HepG2 (cell line): ENCODE data around the gene THSD8. TPM values are rescaled to one million over a fixed set of nuclear protein-coding genes. Genes with fewer than 3 reads are reported as not detected.
A peak's percentile ranks its signal among the peaks of the same experiment; 100 is the strongest.

Experiments used
- AGO1 ChIP-seq: fragments of 200-400 bp; formaldehyde crosslinking; IDR thresholded peaks from 2 replicates; pipeline ENCODE4 v1.6.1; 2017; ENCODE audit warnings: mild to moderate bottlenecking, low read depth, low read length, moderate library complexity; ENCODE audit not compliant: poor library complexity, severe bottlenecking
- ATM ChIP-seq: fragments of 450-650 bp; IDR thresholded peaks from 2 replicates; pipeline ENCODE4 v1.7.1; 2017; ENCODE audit warnings: mild to moderate bottlenecking, borderline replicate concordance
- FOXK2 ChIP-seq: fragments of 450-650 bp; IDR thresholded peaks from 2 replicates; pipeline ENCODE4 v1.6.1; 2016
- FOXP4 ChIP-seq: sonication (generic); formaldehyde crosslinking; IDR thresholded peaks from 2 replicates; pipeline ENCODE4 v1.4.0; 2020; ENCODE audit warnings: missing genetic modification reagents
- KAT2B ChIP-seq: fragments of 150-350 bp; IDR thresholded peaks from 2 replicates; pipeline ENCODE4 v1.6.1; 2014; ENCODE audit warnings: low read depth, low read length, borderline replicate concordance
- KDM2A ChIP-seq: sonication (generic); formaldehyde crosslinking; IDR thresholded peaks from 2 replicates; pipeline ENCODE4 v1.4.0; 2020; ENCODE audit warnings: low read depth, missing genetic modification reagents, borderline replicate concordance
- KIAA2018 ChIP-seq: sonication (generic); formaldehyde crosslinking; IDR thresholded peaks from 2 replicates; pipeline ENCODE4 v1.5.0; 2020; ENCODE audit warnings: mild to moderate bottlenecking, missing genetic modification reagents, borderline replicate concordance
- MATR3 ChIP-seq: sonication (generic); formaldehyde crosslinking; IDR thresholded peaks from 2 replicates; pipeline ENCODE4 v1.4.0; 2020; ENCODE audit warnings: missing genetic modification reagents
- NFYB ChIP-seq: sonication (generic); formaldehyde crosslinking; IDR thresholded peaks from 2 replicates; pipeline ENCODE4 v1.4.0; 2020; ENCODE audit warnings: missing genetic modification reagents
- NKX3-1 ChIP-seq: sonication (generic); formaldehyde crosslinking; IDR thresholded peaks from 2 replicates; pipeline ENCODE4 v1.5.0; 2020; ENCODE audit warnings: missing genetic modification reagents
- PRPF4 ChIP-seq: fragments of 200-400 bp; formaldehyde crosslinking; IDR thresholded peaks from 2 replicates; pipeline ENCODE4 v1.6.1; 2016; ENCODE audit warnings: low read length, low read depth; ENCODE audit not compliant: poor library complexity, severe bottlenecking
- ZFY ChIP-seq: sonication (generic); formaldehyde crosslinking; IDR thresholded peaks from 2 replicates; pipeline ENCODE4 v1.4.0; 2020; ENCODE audit warnings: missing genetic modification reagents
- ZKSCAN1 ChIP-seq: fragments of 150-350 bp; IDR thresholded peaks from 2 replicates; pipeline ENCODE4 v1.6.1; 2014; ENCODE audit warnings: low read length
- ZKSCAN5 ChIP-seq: sonication (generic); formaldehyde crosslinking; IDR thresholded peaks from 2 replicates; pipeline ENCODE4 v1.5.1; 2020; ENCODE audit warnings: mild to moderate bottlenecking, missing genetic modification reagents
- ZNF3 ChIP-seq: IDR thresholded peaks from 2 replicates; pipeline ENCODE4 v1.7.0; 2017; ENCODE audit warnings: inconsistent platforms
- ZNF317 ChIP-seq: sonication (generic); formaldehyde crosslinking; IDR thresholded peaks from 2 replicates; pipeline ENCODE4 v1.5.0; 2020; ENCODE audit warnings: mild to moderate bottlenecking, missing genetic modification reagents
- ZNF33A ChIP-seq: sonication (generic); formaldehyde crosslinking; IDR thresholded peaks from 2 replicates; pipeline ENCODE4 v1.5.1; 2020; ENCODE audit warnings: missing genetic modification reagents, mild to moderate bottlenecking, moderate library complexity, borderline replicate concordance
- ZNF441 ChIP-seq: sonication (generic); formaldehyde crosslinking; IDR thresholded peaks from 2 replicates; pipeline ENCODE4 v1.7.0; 2021; ENCODE audit warnings: missing genetic modification reagents, borderline replicate concordance
- ZNF510 ChIP-seq: sonication (generic); formaldehyde crosslinking; IDR thresholded peaks from 2 replicates; pipeline ENCODE4 v1.4.0; 2020; ENCODE audit warnings: low read depth, mild to moderate bottlenecking, missing genetic modification reagents
- ZNF580 ChIP-seq: IDR thresholded peaks from 2 replicates; pipeline ENCODE4 v1.6.1; 2016; ENCODE audit warnings: low read depth, borderline replicate concordance
- ZNF629 ChIP-seq: sonication (generic); formaldehyde crosslinking; conservative IDR thresholded peaks from 2 replicates; pipeline ENCODE4 v1.5.0; 2020; ENCODE audit warnings: missing genetic modification reagents
- ZNF776 ChIP-seq: sonication (generic); formaldehyde crosslinking; IDR thresholded peaks from 2 replicates; pipeline ENCODE4 v1.4.0; 2020; ENCODE audit warnings: mild to moderate bottlenecking, missing genetic modification reagents
- polyA plus RNA-seq, 8 experiments: library from polyadenylated mRNA; depleted of rRNA in 3 of 8; stranded (reverse) in 7 of 8; unstranded in 1 of 8; fragments of >200 nt; fragmentation: Illumina TruSeq in 4 of 8; extraction: Trizol in 4 of 8; gene quantifications; 2 replicates each; pipeline versions ENCODE4 v1.2.1 to v1.2.3, GENCODE V29; 2011 to 2016; ENCODE audit warnings: low read depth in 4 of 8, missing spikeins in 1 of 8, mixed read lengths in 1 of 8; ENCODE audit not compliant: insufficient read depth in 1 of 8
- total RNA-seq, 5 experiments: library from RNA; depleted of rRNA; stranded (reverse); fragments of >200 nt; fragmentation: Illumina TruSeq; extraction: Trizol; gene quantifications; 2 replicates each; pipeline ENCODE4 v1.2.3, GENCODE V29; 2016; ENCODE audit warnings: low read depth in 1 of 5

Gene THSD8
- total and polyA plus RNA-seq, 2 of the 13 experiments (the other 11 are each of a cell fraction or from before 2014, with no cell fraction given): 4.8 to 14.9 TPM

- peak; percentile 47; the same call in 1 of the 2 replicates for TF ChIP-seq ZNF441 (CRISPR knock-in tag)
- TF ChIP-seq ZKSCAN1: no peak
- no peak for TF ChIP-seq PRPF4
- no peak for TF ChIP-seq ZNF317 (CRISPR knock-in tag)
- no peak for TF ChIP-seq FOXP4 (CRISPR knock-in tag)
- TF ChIP-seq NFYB (CRISPR knock-in tag): no peak
- no peak for TF ChIP-seq ZNF3 (CRISPR knock-in tag)
- no peak for TF ChIP-seq ATM
- no peak; the same call in 1 of the 2 replicates for TF ChIP-seq ZNF776 (CRISPR knock-in tag)
- no peak for TF ChIP-seq ZNF33A (CRISPR knock-in tag)
- no peak for TF ChIP-seq ZNF629 (CRISPR knock-in tag)
- no peak for TF ChIP-seq KAT2B
- TF ChIP-seq ZFY (CRISPR knock-in tag): peak; percentile 54; the same call in 1 of the 2 replicates
- no peak for TF ChIP-seq MATR3 (CRISPR knock-in tag)
- peak; percentile 87 for TF ChIP-seq FOXK2
- TF ChIP-seq KDM2A: peak; percentile 86
- TF ChIP-seq NKX3-1: no peak
- TF ChIP-seq ZNF580 (CRISPR knock-in tag): no peak
- no peak for TF ChIP-seq ZKSCAN5
- TF ChIP-seq AGO1: no peak
- no peak for TF ChIP-seq ZNF510 (CRISPR knock-in tag)
- no peak for TF ChIP-seq KIAA2018 (CRISPR knock-in tag)
Observed at GRCh38 chr19:12789904-12790619, 11.8 kb upstream of the THSD8 start (continued).
